IMR-90 (cell line): ENCODE results near the gene ANKH. TPM values are rescaled to one million over a fixed set of nuclear protein-coding genes. Genes with fewer than 3 reads are reported as not detected.

Experiments
- ATAC-seq: fragments of 200-7000 bp; cut with Tn5 transposase; 2 replicates; pipeline ENCODE4 v1.9.1; 2020; ENCODE audit warnings: low read depth, mild to moderate bottlenecking, moderate library complexity
- BruUV-seq: library from RNA; stranded (reverse); fragments of 400-500 nt; replicated peaks from 2 replicates; lab custom pipeline; 2021; lab: Mats Ljungman, UMichigan
- CTCF ChIA-PET: fragments of 300-600 bp; formaldehyde crosslinking; extraction: SDS; loops from one replicate; lab custom pipeline; 2021; ENCODE audit warnings: antibody characterized with exemption; lab: Yijun Ruan, JAX
- POLR2A ChIA-PET: fragments of 300-600 bp; sonication (Branson Sonifier 250); formaldehyde crosslinking; loops from one replicate; lab custom pipeline; 2022; ENCODE audit warnings: antibody characterized with exemption; ENCODE audit not compliant: unreplicated experiment; lab: Charles Lee
- DNase-seq: peaks from one replicate; pipeline ENCODE4 v3.0.0; 2013
- H2AFZ ChIP-seq: replicated peaks from 2 replicates; pipeline ENCODE3; 2013; ENCODE audit warnings: low read length, mild to moderate bottlenecking; ENCODE audit not compliant: poor library complexity
- H2AK5ac ChIP-seq: 2 replicates; pipeline ENCODE4 v1.6.1; 2013; ENCODE audit warnings: low read depth, low read length, inconsistent platforms
- H2AK9ac ChIP-seq: replicated peaks from 2 replicates; pipeline ENCODE3; 2013; ENCODE audit warnings: mild to moderate bottlenecking, low read depth, low read length, moderate library complexity; ENCODE audit not compliant: poor library complexity
- H2BK120ac ChIP-seq: 2 replicates; pipeline ENCODE4 v1.6.1; 2013; ENCODE audit warnings: low read depth, low read length, inconsistent platforms
- H2BK15ac ChIP-seq: 3 replicates; pipeline ENCODE4 v1.6.1; 2013; ENCODE audit warnings: low read depth, low read length, inconsistent platforms
- H2BK20ac ChIP-seq: 2 replicates; pipeline ENCODE4 v1.6.1; 2013; ENCODE audit warnings: low read depth, mild to moderate bottlenecking, inconsistent platforms, low read length, moderate library complexity
- H2BK5ac ChIP-seq: 2 replicates; pipeline ENCODE4 v1.6.1; 2013; ENCODE audit warnings: mild to moderate bottlenecking, low read depth, low read length, inconsistent platforms; ENCODE audit not compliant: poor library complexity, severe bottlenecking
- H3K14ac ChIP-seq: replicated peaks from 2 replicates; pipeline ENCODE4 v1.6.1; 2013; ENCODE audit warnings: low read depth, low read length, inconsistent platforms
- H3K18ac ChIP-seq: 2 replicates; pipeline ENCODE4 v1.6.1; 2013; ENCODE audit warnings: low read depth, low read length, control low read depth
- H3K23ac ChIP-seq: 2 replicates; pipeline ENCODE4 v1.6.1; 2013; ENCODE audit warnings: low read depth, low read length, inconsistent platforms
- H3K27ac ChIP-seq: 2 replicates; pipeline ENCODE4 v1.5.1; 2013; ENCODE audit warnings: mild to moderate bottlenecking, control low read depth, low read length; ENCODE audit not compliant: insufficient read depth
- H3K27me3 ChIP-seq: 2 replicates; pipeline ENCODE4 v1.6.1; 2013; ENCODE audit warnings: low read length; ENCODE audit not compliant: control insufficient read depth, insufficient read depth
- H3K36me3 ChIP-seq: 2 replicates; pipeline ENCODE4 v1.6.1; 2013; ENCODE audit warnings: low read length, mixed read lengths; ENCODE audit not compliant: control insufficient read depth, insufficient read depth
- H3K4ac ChIP-seq: 2 replicates; pipeline ENCODE4 v1.6.1; 2013; ENCODE audit warnings: low read depth, low read length, inconsistent platforms
- H3K4me1 ChIP-seq: 2 replicates; pipeline ENCODE4 v1.6.1; 2013; ENCODE audit warnings: low read length, mixed read lengths; ENCODE audit not compliant: control insufficient read depth, insufficient read depth
- H3K4me2 ChIP-seq: 2 replicates; pipeline ENCODE4 v1.6.1; 2013; ENCODE audit warnings: low read depth, mild to moderate bottlenecking, control low read depth, low read length, moderate library complexity
- H3K4me3 ChIP-seq: 2 replicates; pipeline ENCODE4 v1.5.1; 2013; ENCODE audit warnings: low read depth, mild to moderate bottlenecking, control low read depth, low read length, moderate library complexity; ENCODE audit not compliant: insufficient read depth
- H3K56ac ChIP-seq: 2 replicates; pipeline ENCODE4 v1.6.1; 2013; ENCODE audit warnings: low read length, inconsistent platforms; ENCODE audit not compliant: insufficient read depth; ENCODE audit errors: extremely low read depth
- H3K79me1 ChIP-seq, 2 experiments: 2 replicates each; pipeline ENCODE4 v1.6.1; 2013; ENCODE audit warnings: low read length in 2 of 2, inconsistent platforms in 1 of 2, low read depth in 1 of 2
- H3K9ac ChIP-seq: 2 replicates; pipeline ENCODE4 v1.6.1; 2013; ENCODE audit warnings: low read depth, low read length, control low read depth
- H3K9me1 ChIP-seq: 2 replicates; pipeline ENCODE4 v1.6.1; 2013; ENCODE audit warnings: low read length, inconsistent platforms; ENCODE audit not compliant: insufficient read depth
- H3K9me3 ChIP-seq: 2 replicates; pipeline ENCODE4 v1.6.1; 2013; ENCODE audit warnings: low read length; ENCODE audit not compliant: control insufficient read depth, insufficient read depth
- H4K20me1 ChIP-seq: 2 replicates; pipeline ENCODE4 v1.6.1; 2013; ENCODE audit warnings: low read length, inconsistent platforms; ENCODE audit not compliant: insufficient read depth
- H4K5ac ChIP-seq: 2 replicates; pipeline ENCODE4 v1.6.1; 2013; ENCODE audit warnings: mild to moderate bottlenecking, low read depth, low read length, control low read depth
- H4K8ac ChIP-seq, 2 experiments: 2 replicates each; pipeline ENCODE4 v1.6.1; 2013; ENCODE audit warnings: low read depth in 2 of 2, low read length in 2 of 2, control low read depth in 1 of 2, inconsistent platforms in 1 of 2
- H4K91ac ChIP-seq: 2 replicates; pipeline ENCODE4 v1.6.1; 2013; ENCODE audit warnings: low read depth, low read length, inconsistent platforms; ENCODE audit not compliant: insufficient read depth
- BHLHE40 ChIP-seq: fragments of 150-350 bp; IDR thresholded peaks from 2 replicates; pipeline ENCODE4 v1.6.1; 2016; ENCODE audit warnings: mild to moderate bottlenecking, low read depth, low read length
- CEBPB ChIP-seq: IDR thresholded peaks from 2 replicates; pipeline ENCODE4 v1.6.1; 2012; ENCODE audit warnings: low read depth, low read length, improper control_type of control experiment
- MAFK ChIP-seq: IDR thresholded peaks from 2 replicates; pipeline ENCODE4 v1.6.1; 2012; ENCODE audit warnings: low read depth, low read length, improper control_type of control experiment
- MXI1 ChIP-seq: IDR thresholded peaks from 2 replicates; pipeline ENCODE4 v1.6.1; 2012; ENCODE audit warnings: low read depth, mild to moderate bottlenecking, low read length, moderate library complexity, borderline replicate concordance
- NFE2L2 ChIP-seq: fragments of 150-350 bp; IDR thresholded peaks from 2 replicates; pipeline ENCODE4 v1.6.1; 2016; ENCODE audit warnings: low read depth, mild to moderate bottlenecking, low read length
- RAD21 ChIP-seq: IDR thresholded peaks from 2 replicates; pipeline ENCODE4 v1.6.1; 2012; ENCODE audit warnings: low read length, improper control_type of control experiment
- RCOR1 ChIP-seq: IDR thresholded peaks from 2 replicates; pipeline ENCODE4 v1.6.1; 2012; ENCODE audit warnings: mild to moderate bottlenecking, low read length, improper control_type of control experiment; ENCODE audit not compliant: insufficient replicate concordance
- RFX5 ChIP-seq: IDR thresholded peaks from 2 replicates; pipeline ENCODE4 v1.8.0; 2012; ENCODE audit warnings: low read depth, mild to moderate bottlenecking, low read length, moderate library complexity
- SMC3 ChIP-seq: fragments of 150-350 bp; IDR thresholded peaks from 2 replicates; pipeline ENCODE4 v1.6.1; 2016; ENCODE audit warnings: low read depth, mild to moderate bottlenecking, antibody characterized with exemption, low read length, moderate library complexity
- USF2 ChIP-seq: fragments of 150-350 bp; IDR thresholded peaks from 2 replicates; pipeline ENCODE4 v1.6.1; 2017; ENCODE audit warnings: mild to moderate bottlenecking, antibody characterized with exemption, low read length, low read depth
- WGBS, 2 experiments: methylation state at CpG; one replicate each; pipeline versions ENCODE4 v1.1.5 to v1.1.7; 2013; ENCODE audit warnings: missing lambda C conversion rate in 2 of 2; ENCODE audit not compliant: insufficient read length in 1 of 2; ENCODE audit errors: extremely low coverage in 2 of 2; 5-methylcytosine and 5-hydroxymethylcytosine counted together
- dilution Hi-C: fragments of 300-500 bp; cut with HindIII; formaldehyde crosslinking; loops from one replicate; pipeline ENCODE4 v1.14.3; 2018; ENCODE audit warnings: low sequenced_read_pairs; ENCODE audit not compliant: unreplicated experiment
- in situ Hi-C: fragments of 300-500 bp; cut with MboI; formaldehyde crosslinking; loops from 3 replicates; pipeline ENCODE4 v1.14.3; 2019; ENCODE audit warnings: low sequenced_read_pairs, inconsistent platforms, mixed read lengths
- intact Hi-C: fragments of 100-400 bp; cut with micrococcal nuclease; formaldehyde crosslinking; loops from 2 replicates; pipeline ENCODE4 v1.10.0; 2022
- polyA plus RNA-seq, 3 experiments: library from polyadenylated mRNA; depleted of rRNA; stranded (reverse); fragments of >200 nt; gene quantifications; 2 replicates each; pipeline ENCODE4 v1.2.3, GENCODE V29; 2012; ENCODE audit warnings: low replicate concordance in 1 of 3
- total RNA-seq: library from RNA; depleted of rRNA; stranded (reverse); fragments of >200 nt; gene quantifications from 2 replicates; pipeline ENCODE4 v1.2.3, GENCODE V29; 2012

The ANKH gene
- total and polyA plus RNA-seq, 2 of the 4 experiments (the other 2 are of a cell fraction), result 5.2 to 17.2 TPM

GRCh38 chr5:14735944-14736343, 135.6 kb downstream of the ANKH start:
- POLR2A ChIA-PET, result no interaction called here
- H3K4me2 ChIP-seq, result no peak overlapping the region
- no peaks in the 10 kb centered on the region for H3K27me3 ChIP-seq
- H4K20me1 ChIP-seq, result no peaks in the 10 kb centered on the region
- no peak overlapping the region for H2AK9ac ChIP-seq
- H3K4me1 ChIP-seq, result peaks cover 5% of the 10 kb centered on the region
- dilution Hi-C loops, result no loop called here
- H3K79me1 ChIP-seq, result no peaks in the 10 kb centered on the region
- H4K5ac ChIP-seq, result no peak overlapping the region
- H3K36me3 ChIP-seq, result no peaks in the 10 kb centered on the region; the same call in 1 of the 2 replicates
- no peak overlapping the region for H3K4me3 ChIP-seq
- H4K8ac ChIP-seq, result no peak overlapping the region
- CTCF ChIA-PET, result no interaction called here
- in situ Hi-C loops, result no loop called here
- H2BK20ac ChIP-seq, result no peak overlapping the region
- no peak overlapping the region for H2AFZ ChIP-seq
- no peak overlapping the region for H2AK5ac ChIP-seq
- WGBS, 2 experiments, result 100% methylated on average over 1 of the region's 4 CpGs; no CpG with 5 or more reads in 1 of the 2 experiments
- no peak overlapping the region for H2BK5ac ChIP-seq
- TF ChIP-seq NFE2L2 (no peak), SMC3 (no peak), MXI1 (no peak), USF2 (no peak), CEBPB (no peak), MAFK (no peak), BHLHE40 (no peak), RCOR1 (no peak), RAD21 (no peak), RFX5 (no peak)
- H3K4ac ChIP-seq, result no peak overlapping the region
- H3K27ac ChIP-seq, result no peak overlapping the region
- no peak overlapping the region for H3K18ac ChIP-seq
- no peak overlapping the region for H3K23ac ChIP-seq
- H3K14ac ChIP-seq, result no peak overlapping the region
- no peak overlapping the region for H3K56ac ChIP-seq
- no peak overlapping the region for H2BK120ac ChIP-seq
- intact Hi-C loops, result no loop called here
- H3K9ac ChIP-seq, result no peak overlapping the region
- no peak overlapping the region for H4K91ac ChIP-seq
- no peak for ATAC-seq
- no peak for DNase-seq
- BruUV-seq, result no TSS peak
- H3K9me1 ChIP-seq, result 0 out of 2 replicates have a peak, but pooled peaks cover 3% of the 10 kb centered on the region
- H3K9me3 ChIP-seq, result no peaks in the 10 kb centered on the region
- H2BK15ac ChIP-seq, result no peak overlapping the region
